Peyer's patch (tissue), 4 donors: Measurements from ENCODE around the gene AGMO. TPM values are rescaled to one million over a fixed set of nuclear protein-coding genes. Genes with fewer than 3 reads are reported as not detected.

ENCODE experiments used
- DNase-seq, 3 donors: peaks; one replicate each; pipeline ENCODE4 v3.0.0-alpha.2; 2017 to 2019
- H3K27ac ChIP-seq, 4 donors: fragments of 200-600 bp; sonication (generic); one replicate each; pipeline ENCODE4 v1.5.1; 2016 to 2019
- H3K27me3 ChIP-seq, 2 donors: fragments of 200-600 bp; sonication (generic); one replicate each; pipeline ENCODE4 v1.5.1; 2019
- H3K36me3 ChIP-seq, 3 donors: fragments of 200-600 bp; sonication (generic); one replicate each; pipeline ENCODE4 v1.5.1; 2016 to 2019
- H3K4me1 ChIP-seq, 4 donors: fragments of 200-600 bp; sonication (generic); one replicate each; pipeline ENCODE4 v1.5.1; 2016 to 2019
- H3K4me3 ChIP-seq, 4 donors: fragments of 200-600 bp; sonication (generic); 1 replicate in 3 of 4; 2 replicates in 1 of 4; pipeline ENCODE4 v1.5.1; 2016 to 2019; ENCODE audit warnings: mild to moderate bottlenecking in 1 of 4
- H3K9me3 ChIP-seq, 4 donors: fragments of 200-600 bp; sonication (generic); one replicate each; pipeline ENCODE4 v1.5.1; 2016 to 2019; ENCODE audit warnings: mild to moderate bottlenecking in 1 of 4
- POLR2A ChIP-seq, 2 donors: fragments of 450-650 bp; IDR thresholded peaks; one replicate each; pipeline ENCODE4 v1.5.1; 2017; ENCODE audit warnings: antibody characterized with exemption in 2 of 2, mild to moderate bottlenecking in 2 of 2, moderate library complexity in 2 of 2
- total RNA-seq, 4 donors: library from RNA; depleted of rRNA; stranded (reverse); fragments of >200 nt; gene quantifications; one replicate each; pipeline ENCODE4 v1.1.0, GENCODE V29; 2016
- TF ChIP-seq, protein P1 (sequence below), 6 experiments: fragments of 450-650 bp in 4 of 6; fragments of 200-600 bp in 2 of 6; sonication (generic) in 1 of 6; IDR thresholded peaks; one replicate each; pipeline ENCODE4 v1.5.1; 2017 to 2019; ENCODE audit warnings: antibody characterized with exemption in 6 of 6, mild to moderate bottlenecking in 3 of 6, moderate library complexity in 1 of 6

Gene AGMO
- total RNA-seq, 4 donors from 2014 or later: 0.83 to 25.7 (median 15.8) TPM

DNA sequence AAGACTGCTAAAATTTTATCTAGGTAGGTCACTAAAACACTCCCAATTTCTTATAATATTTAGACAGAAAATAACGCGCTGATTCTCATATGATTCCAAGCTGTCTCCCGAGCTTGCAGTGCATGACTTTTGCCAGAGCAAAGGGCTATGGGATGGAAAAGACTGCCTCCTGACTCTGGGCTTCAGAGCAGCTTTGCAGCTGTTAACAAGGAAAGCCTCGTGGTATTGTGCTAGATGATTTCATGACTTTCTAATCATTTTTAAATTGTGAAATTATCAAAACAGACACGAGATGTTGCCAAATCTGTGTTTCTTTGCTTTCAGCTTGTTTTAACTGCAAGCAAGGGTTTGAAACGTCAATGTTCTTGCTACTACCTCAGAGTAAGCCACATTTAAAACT lies 238.3 kb downstream of the AGMO start:
- no peak for DNase-seq
- Histone ChIP-seq H3K27me3 (no peaks in the 10 kb centered on the region), H3K27ac (no peak overlapping the region), H3K36me3 (no peaks in the 10 kb centered on the region), H3K4me1 (no peaks in the 10 kb centered on the region), H3K4me3 (no peak overlapping the region), H3K9me3 (no peaks in the 10 kb centered on the region)
- TF ChIP-seq, protein P1, sequence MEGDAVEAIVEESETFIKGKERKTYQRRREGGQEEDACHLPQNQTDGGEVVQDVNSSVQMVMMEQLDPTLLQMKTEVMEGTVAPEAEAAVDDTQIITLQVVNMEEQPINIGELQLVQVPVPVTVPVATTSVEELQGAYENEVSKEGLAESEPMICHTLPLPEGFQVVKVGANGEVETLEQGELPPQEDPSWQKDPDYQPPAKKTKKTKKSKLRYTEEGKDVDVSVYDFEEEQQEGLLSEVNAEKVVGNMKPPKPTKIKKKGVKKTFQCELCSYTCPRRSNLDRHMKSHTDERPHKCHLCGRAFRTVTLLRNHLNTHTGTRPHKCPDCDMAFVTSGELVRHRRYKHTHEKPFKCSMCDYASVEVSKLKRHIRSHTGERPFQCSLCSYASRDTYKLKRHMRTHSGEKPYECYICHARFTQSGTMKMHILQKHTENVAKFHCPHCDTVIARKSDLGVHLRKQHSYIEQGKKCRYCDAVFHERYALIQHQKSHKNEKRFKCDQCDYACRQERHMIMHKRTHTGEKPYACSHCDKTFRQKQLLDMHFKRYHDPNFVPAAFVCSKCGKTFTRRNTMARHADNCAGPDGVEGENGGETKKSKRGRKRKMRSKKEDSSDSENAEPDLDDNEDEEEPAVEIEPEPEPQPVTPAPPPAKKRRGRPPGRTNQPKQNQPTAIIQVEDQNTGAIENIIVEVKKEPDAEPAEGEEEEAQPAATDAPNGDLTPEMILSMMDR (IDR thresholded peaks at IDR 0.05): no peak
- TF ChIP-seq POLR2A (IDR thresholded peaks at IDR 0.05): no peak

DNA sequence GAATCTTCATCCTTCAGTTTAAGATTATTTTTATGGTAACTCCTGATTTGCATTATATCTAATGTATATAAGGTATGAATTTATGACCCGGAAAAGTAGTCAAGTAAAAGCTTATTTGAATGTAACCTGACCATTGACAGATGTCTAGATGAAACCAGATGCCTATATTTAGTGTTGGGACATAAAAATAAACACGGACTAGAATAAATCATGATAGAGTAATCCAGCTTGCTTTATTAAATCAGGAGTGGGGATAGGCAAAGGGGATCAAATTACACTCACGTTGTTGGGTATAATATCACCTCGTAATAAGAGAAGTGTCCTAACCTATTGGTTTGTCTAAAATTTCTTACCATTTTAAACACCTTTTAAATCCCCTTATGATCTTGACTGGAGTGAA lies 244.6 kb downstream of the AGMO start:
- Histone ChIP-seq H3K4me1 (no peaks in the 10 kb centered on the region), H3K36me3 (no peaks in the 10 kb centered on the region), H3K27me3 (no peaks in the 10 kb centered on the region), H3K4me3 (no peak overlapping the region), H3K9me3 (no peaks in the 10 kb centered on the region), H3K27ac (no peak overlapping the region)
- DNase-seq: no peak
- TF ChIP-seq, protein P1 (IDR thresholded peaks at IDR 0.05): no peak
- TF ChIP-seq POLR2A (IDR thresholded peaks at IDR 0.05): no peak

DNA sequence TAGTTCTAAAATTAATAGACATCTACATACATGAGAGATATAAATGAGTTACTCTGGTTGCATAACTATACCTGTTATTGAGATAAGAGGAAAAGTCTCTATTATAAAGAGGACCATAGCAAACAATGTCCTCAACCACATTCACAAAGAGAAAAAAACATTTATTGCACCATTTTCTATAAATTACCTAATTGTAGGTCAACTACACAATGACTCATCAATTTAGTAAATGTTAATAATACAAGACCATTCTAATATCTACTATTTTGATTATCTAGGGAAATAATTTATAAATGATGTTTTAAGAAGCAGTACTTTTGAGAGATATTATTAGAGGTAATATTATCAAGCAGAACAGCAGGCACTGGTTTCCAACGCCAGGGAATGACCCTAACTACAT lies 246.1 kb downstream of the AGMO start:
- Histone ChIP-seq H3K4me3 (no peak overlapping the region), H3K27me3 (no peaks in the 10 kb centered on the region), H3K4me1 (no peaks in the 10 kb centered on the region), H3K9me3 (no peaks in the 10 kb centered on the region), H3K36me3 (no peaks in the 10 kb centered on the region), H3K27ac (no peak overlapping the region)
- TF ChIP-seq, protein P1 (IDR thresholded peaks at IDR 0.05): no peak
- TF ChIP-seq POLR2A (IDR thresholded peaks at IDR 0.05): no peak
- no peak for DNase-seq

DNA sequence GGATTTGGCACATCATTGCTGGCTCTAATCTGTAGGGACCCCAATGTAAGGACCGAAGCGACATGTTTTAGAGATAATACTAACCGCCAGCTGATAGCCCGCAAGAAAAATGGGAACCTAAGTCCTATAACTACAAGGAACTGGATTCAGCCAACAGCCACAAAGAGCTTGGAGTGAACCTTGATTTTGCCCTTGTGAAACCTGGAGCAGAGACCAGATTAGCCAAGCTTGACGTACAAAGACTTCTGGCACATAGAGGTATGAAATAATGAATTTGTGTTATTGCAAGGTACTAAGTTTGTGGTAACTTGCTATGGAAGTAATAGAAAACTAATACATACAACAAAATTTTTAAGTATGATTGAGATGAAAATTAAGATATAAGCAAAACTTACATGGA lies 246.9 kb downstream of the AGMO start:
- Histone ChIP-seq H3K36me3 (no peaks in the 10 kb centered on the region), H3K27ac (no peak overlapping the region), H3K27me3 (no peaks in the 10 kb centered on the region), H3K9me3 (no peaks in the 10 kb centered on the region), H3K4me3 (no peak overlapping the region), H3K4me1 (no peaks in the 10 kb centered on the region)
- TF ChIP-seq, protein P1 (IDR thresholded peaks at IDR 0.05): no peak
- TF ChIP-seq POLR2A (IDR thresholded peaks at IDR 0.05): no peak
- DNase-seq: no peak

DNA sequence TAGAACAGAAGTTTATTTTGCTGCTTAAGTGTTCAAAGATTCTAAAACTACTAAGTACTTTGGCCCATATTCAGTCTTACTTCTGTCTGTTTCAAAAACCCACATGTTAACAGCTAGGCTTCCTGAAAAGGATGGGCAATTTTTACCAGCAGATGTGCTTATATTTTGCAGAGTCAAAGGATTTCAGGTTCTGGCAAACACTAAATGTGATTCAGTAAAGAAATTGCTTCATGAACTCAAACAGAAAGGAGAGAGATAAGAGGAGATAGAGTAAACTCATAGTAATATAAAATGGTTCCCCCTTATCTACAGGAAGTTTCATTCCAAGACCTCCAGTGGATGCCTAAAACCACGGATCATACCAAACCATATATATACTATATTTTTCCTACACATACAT lies 248.5 kb downstream of the AGMO start:
- Histone ChIP-seq H3K27me3 (no peaks in the 10 kb centered on the region), H3K27ac (no peak overlapping the region), H3K9me3 (no peaks in the 10 kb centered on the region), H3K4me3 (no peak overlapping the region), H3K36me3 (no peaks in the 10 kb centered on the region), H3K4me1 (no peaks in the 10 kb centered on the region)
- TF ChIP-seq POLR2A (IDR thresholded peaks at IDR 0.05): no peak
- TF ChIP-seq, protein P1 (IDR thresholded peaks at IDR 0.05): no peak
- DNase-seq: no peak

DNA sequence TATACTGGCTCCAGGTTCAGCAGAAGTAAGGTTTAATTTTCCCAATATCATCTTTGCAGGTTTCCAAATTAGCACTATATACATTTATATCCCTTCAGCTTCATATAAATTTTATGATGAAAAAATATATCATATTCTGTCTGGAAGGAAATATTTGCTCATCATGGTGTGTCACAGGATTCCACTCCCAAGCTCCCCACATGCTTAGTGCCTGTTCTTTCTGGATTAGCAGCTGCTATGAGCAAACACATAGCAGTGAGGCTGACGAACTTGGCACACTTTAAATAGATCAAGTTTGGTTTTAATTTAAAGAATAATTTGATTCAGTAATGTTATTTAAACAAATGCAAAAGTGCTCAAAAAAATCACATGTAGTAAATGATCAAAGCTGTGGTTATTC lies 251.9 kb downstream of the AGMO start:
- DNase-seq: no peak
- TF ChIP-seq, protein P1 (IDR thresholded peaks at IDR 0.05): no peak
- TF ChIP-seq POLR2A (IDR thresholded peaks at IDR 0.05): no peak
- Histone ChIP-seq H3K27me3 (no peaks in the 10 kb centered on the region), H3K9me3 (no peaks in the 10 kb centered on the region), H3K4me3 (no peak overlapping the region), H3K4me1 (no peaks in the 10 kb centered on the region), H3K36me3 (no peaks in the 10 kb centered on the region), H3K27ac (no peak overlapping the region)
